ENCODE data around the gene LRCH4.

Gene LRCH4

DNA sequence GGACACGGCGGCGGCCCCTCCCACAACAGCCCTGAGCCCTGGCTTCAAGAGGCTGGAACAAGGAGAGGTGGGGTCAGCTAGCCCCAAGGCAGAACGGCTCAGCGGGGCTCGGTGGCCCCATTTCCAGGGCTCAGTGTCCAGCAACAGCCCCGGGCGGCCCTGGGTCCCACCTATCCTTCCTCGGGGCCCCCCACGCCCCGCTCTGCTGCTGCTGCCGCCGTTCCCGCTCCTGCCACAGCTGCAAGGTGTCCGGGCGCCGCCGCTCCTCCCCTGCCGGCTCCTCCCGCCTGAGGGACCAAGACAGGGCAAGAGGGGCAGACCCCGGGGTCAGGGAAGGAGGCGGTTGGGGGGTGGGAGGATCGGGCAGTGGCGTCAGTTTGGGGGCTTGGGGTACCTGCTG, 8.8 kb downstream of the LRCH4 start:
- Histone ChIP-seq H3K4me3 (ENCODE audit: low read length, poor library complexity, severe bottlenecking) (no peak overlapping the region), H4K20me1 (ENCODE audit: insufficient read depth, low read length, poor library complexity, severe bottlenecking) (peaks cover 13% of the 10 kb centered on the region), H3K9ac (ENCODE audit: low read depth, low read length, poor library complexity, severe bottlenecking) (no peak overlapping the region), H3K79me2 (ENCODE audit: insufficient read depth, low read length) (peaks cover 22% of the 10 kb centered on the region), H3K27me3 (ENCODE audit: insufficient read depth, low read length, poor library complexity, severe bottlenecking) (no peaks in the 10 kb centered on the region), H3K9me3 (ENCODE audit: insufficient read depth, low read depth, low read length) (no peaks in the 10 kb centered on the region), H3F3A (ENCODE audit: low read depth) (no peaks in the 10 kb centered on the region), H3K36me3 (ENCODE audit: insufficient read depth, low read length) (peaks cover 74% of the 10 kb centered on the region; the same call in 1 of the 2 replicates), H3K4me1 (ENCODE audit: insufficient read depth, low read length, poor library complexity, severe bottlenecking) (peaks cover 3% of the 10 kb centered on the region), H3K4me2 (ENCODE audit: low read depth, low read length, poor library complexity, severe bottlenecking) (no peak overlapping the region), H2AFZ (ENCODE audit: low read length) (no peak overlapping the region), H3K9me2 (replicated peaks; ENCODE audit: low read depth, low read length) (no peaks in the 10 kb centered on the region)
- no peak for TF ChIP-seq EZH2phosphoT487 (IDR thresholded peaks at IDR 0.05; ENCODE audit: borderline replicate concordance)
- TF ChIP-seq, protein P1, sequence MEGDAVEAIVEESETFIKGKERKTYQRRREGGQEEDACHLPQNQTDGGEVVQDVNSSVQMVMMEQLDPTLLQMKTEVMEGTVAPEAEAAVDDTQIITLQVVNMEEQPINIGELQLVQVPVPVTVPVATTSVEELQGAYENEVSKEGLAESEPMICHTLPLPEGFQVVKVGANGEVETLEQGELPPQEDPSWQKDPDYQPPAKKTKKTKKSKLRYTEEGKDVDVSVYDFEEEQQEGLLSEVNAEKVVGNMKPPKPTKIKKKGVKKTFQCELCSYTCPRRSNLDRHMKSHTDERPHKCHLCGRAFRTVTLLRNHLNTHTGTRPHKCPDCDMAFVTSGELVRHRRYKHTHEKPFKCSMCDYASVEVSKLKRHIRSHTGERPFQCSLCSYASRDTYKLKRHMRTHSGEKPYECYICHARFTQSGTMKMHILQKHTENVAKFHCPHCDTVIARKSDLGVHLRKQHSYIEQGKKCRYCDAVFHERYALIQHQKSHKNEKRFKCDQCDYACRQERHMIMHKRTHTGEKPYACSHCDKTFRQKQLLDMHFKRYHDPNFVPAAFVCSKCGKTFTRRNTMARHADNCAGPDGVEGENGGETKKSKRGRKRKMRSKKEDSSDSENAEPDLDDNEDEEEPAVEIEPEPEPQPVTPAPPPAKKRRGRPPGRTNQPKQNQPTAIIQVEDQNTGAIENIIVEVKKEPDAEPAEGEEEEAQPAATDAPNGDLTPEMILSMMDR (conservative IDR thresholded peaks at IDR 0.05; ENCODE audit: low read length) = no peak

DNA sequence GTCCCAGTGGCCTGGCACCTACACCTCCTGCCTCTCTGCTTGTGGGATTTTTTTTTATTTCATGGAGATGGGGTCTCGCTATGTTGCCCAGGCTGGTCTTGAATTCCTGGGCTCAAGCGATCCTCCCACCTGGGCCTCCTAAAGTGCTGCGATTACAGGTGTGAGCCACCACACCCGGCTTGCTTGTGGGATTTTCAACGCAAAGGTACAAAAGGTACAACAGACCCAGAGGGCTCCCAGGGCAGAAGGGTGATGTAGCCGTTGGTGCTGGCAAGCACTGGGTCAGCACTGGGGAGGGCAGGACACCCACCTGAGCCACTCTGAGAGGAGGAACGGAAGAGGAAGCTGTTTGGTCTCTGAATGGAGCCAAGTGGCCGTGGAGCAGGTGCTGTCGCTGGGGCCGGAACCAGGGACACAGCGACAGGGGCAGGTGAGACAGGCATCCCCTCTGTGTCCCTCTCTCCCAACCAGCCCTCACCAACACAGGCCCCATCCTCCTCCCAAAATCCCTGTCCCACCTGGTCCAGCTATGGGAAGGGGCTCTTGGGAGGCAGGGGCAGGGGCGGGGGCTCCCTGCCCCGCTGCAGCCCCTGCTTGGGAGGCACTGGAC, 9.4 kb downstream of the LRCH4 start:
- peaks cover 68% of the 10 kb centered on the region; the same call in 1 of the 2 replicates for H3K36me3 ChIP-seq (ENCODE audit: insufficient read depth, low read length)
- H3K4me2 ChIP-seq (ENCODE audit: low read depth, low read length, poor library complexity, severe bottlenecking) = no peak overlapping the region

DNA sequence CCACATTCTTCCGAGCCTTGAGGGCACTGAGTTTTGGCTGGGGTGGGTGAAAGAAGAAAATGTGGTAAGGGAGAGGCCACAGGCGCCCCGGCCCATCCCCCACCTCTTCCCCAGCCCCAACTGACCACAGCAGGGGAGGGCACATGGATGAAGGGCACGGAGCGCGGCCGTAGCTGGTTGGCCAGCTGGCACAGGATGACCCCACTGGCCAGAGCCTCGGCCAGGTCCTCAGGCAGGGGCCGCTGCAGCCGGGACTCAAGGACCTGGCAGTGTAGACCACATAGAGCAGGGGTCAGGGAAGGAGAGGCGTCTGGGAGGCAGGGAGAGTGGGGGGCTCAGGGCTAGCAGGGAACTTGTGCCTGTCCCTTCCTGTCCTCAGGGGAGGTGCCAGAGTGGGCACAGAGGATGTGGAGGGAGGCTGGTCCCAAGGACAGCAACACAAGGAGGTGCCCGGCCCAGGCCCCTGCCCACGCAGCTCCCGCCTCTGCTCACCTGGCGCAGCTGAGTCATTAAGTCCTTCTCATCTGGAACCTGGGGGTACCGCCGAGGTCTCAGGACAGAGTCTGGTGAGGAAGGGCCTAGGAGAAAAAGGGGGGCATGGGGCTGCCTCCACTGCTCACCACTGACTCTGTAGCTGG, 10.1 kb downstream of the LRCH4 start:
- Histone ChIP-seq H3K36me3 (ENCODE audit: insufficient read depth, low read length) (peaks cover 61% of the 10 kb centered on the region; the same call in 1 of the 2 replicates), H3K27me3 (ENCODE audit: insufficient read depth, low read length, poor library complexity, severe bottlenecking) (no peaks in the 10 kb centered on the region), H3K9me2 (replicated peaks; ENCODE audit: low read depth, low read length) (no peaks in the 10 kb centered on the region), H3K4me1 (ENCODE audit: insufficient read depth, low read length, poor library complexity, severe bottlenecking) (peaks cover 3% of the 10 kb centered on the region), H3K79me2 (ENCODE audit: insufficient read depth, low read length) (peaks cover 10% of the 10 kb centered on the region; the same call in 1 of the 2 replicates), H3K4me3 (ENCODE audit: low read length, poor library complexity, severe bottlenecking) (no peak overlapping the region), H2AFZ (ENCODE audit: low read length) (no peak overlapping the region), H3F3A (ENCODE audit: low read depth) (no peaks in the 10 kb centered on the region), H3K4me2 (ENCODE audit: low read depth, low read length, poor library complexity, severe bottlenecking) (no peak overlapping the region), H3K9ac (ENCODE audit: low read depth, low read length, poor library complexity, severe bottlenecking) (no peak overlapping the region), H4K20me1 (ENCODE audit: insufficient read depth, low read length, poor library complexity, severe bottlenecking) (peaks cover 2% of the 10 kb centered on the region), H3K9me3 (ENCODE audit: insufficient read depth, low read depth, low read length) (no peaks in the 10 kb centered on the region)
- TF ChIP-seq, protein P1 (conservative IDR thresholded peaks at IDR 0.05; ENCODE audit: low read length) = no peak
- TF ChIP-seq EZH2phosphoT487 (IDR thresholded peaks at IDR 0.05; ENCODE audit: borderline replicate concordance) = no peak

More for the DNA sequence above, 9.4 kb downstream of the LRCH4 start:
- Histone ChIP-seq H4K20me1 (ENCODE audit: insufficient read depth, low read length, poor library complexity, severe bottlenecking) (peaks cover 7% of the 10 kb centered on the region), H3K9ac (ENCODE audit: low read depth, low read length, poor library complexity, severe bottlenecking) (no peak overlapping the region), H3K4me3 (ENCODE audit: low read length, poor library complexity, severe bottlenecking) (no peak overlapping the region), H2AFZ (ENCODE audit: low read length) (no peak overlapping the region), H3F3A (ENCODE audit: low read depth) (no peaks in the 10 kb centered on the region), H3K4me1 (ENCODE audit: insufficient read depth, low read length, poor library complexity, severe bottlenecking) (peaks cover 3% of the 10 kb centered on the region), H3K27me3 (ENCODE audit: insufficient read depth, low read length, poor library complexity, severe bottlenecking) (no peaks in the 10 kb centered on the region), H3K9me2 (replicated peaks; ENCODE audit: low read depth, low read length) (no peaks in the 10 kb centered on the region), H3K9me3 (ENCODE audit: insufficient read depth, low read depth, low read length) (no peaks in the 10 kb centered on the region), H3K79me2 (ENCODE audit: insufficient read depth, low read length) (peaks cover 16% of the 10 kb centered on the region; the same call in 1 of the 2 replicates)
- no peak for TF ChIP-seq EZH2phosphoT487 (IDR thresholded peaks at IDR 0.05; ENCODE audit: borderline replicate concordance)
- TF ChIP-seq, protein P1 (conservative IDR thresholded peaks at IDR 0.05; ENCODE audit: low read length) = no peak

Measured in Loucy (cell line).